ENCODE data around the gene BPIFB3.

DNA sequence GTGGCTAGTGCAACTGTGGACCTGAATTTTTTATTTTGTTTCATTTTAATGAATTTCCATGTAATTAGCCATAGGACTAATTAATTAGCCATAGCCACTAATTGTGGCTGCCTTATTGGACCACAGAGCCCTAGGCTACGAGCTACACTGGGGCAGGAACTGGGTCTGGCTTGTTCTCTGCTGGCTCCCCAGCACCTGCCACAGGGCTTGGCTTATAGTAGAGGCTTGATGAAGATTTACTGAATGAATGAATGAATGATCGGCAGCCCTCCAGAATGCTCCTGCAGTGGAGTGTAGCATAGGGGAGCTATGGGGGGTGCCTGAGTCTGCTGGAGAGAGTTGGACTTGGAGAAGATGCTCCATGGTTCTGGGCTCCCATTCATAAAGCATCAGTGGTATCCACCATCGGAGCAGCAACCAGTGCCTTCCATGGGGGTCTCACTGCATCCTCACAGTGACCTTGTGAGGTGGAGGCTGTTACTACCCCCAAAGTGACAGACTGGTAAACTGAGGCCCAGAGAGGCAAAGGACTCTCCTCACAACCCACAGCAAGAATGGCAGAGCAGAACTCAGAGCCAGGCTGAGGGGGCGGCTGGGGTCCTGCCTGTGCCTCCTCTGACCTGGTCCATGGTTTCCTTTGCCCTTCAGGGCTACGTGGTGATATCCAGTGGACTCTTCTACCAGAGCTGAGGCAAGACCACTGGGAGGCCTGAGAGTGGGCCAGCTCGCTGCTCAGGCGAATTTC lies 30.8 kb upstream of the BPIFB3 start:
- TF ChIP-seq POLR2A (IDR thresholded peaks at IDR 0.05; ENCODE audit: low read depth): no peak
- TF ChIP-seq CTCF (IDR thresholded peaks at IDR 0.05): no peak
